ENCODE measurements around the gene PLEKHG4B. TPM values are rescaled to one million over a fixed set of nuclear protein-coding genes. Genes with fewer than 3 reads are reported as not detected.

Gene PLEKHG4B
- total RNA-seq, 1 experiment from 2014 or later = 1.2 TPM

DNA sequence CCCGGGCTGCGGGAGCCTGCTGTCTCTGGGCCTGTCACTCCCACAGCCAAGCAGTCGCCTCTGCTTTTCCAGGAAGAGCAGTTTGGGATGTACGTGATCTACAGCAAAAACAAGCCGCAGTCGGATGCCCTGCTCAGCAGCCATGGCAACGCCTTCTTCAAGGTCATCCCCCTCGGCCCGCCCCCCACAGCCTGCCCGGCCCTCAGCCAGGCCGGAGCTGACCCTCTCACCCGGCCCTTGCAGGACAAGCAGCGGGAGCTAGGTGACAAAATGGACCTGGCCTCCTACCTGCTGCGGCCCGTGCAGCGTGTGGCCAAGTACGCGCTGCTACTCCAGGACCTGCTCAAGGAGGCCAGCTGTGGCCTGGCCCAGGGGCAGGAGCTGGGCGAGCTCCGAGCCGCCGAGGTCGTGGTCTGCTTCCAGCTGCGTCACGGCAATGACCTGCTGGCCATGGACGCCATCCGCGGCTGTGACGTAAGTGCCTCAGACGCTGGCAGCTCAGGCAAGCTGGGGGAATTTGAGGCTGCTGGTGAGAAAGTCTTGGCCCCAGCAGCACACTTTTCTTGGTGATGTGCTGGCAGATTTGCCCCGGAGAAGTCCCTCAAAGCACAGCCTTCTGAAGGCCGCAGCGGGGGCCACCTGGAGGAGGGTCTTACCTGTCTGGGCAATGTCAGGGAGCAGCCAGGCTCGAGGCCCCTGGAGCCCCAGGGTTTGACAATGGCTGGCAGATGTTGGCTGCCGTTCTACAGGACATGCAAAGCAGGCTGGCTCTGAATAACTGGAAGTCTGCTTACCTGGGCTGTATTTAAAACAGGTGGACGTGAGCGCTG is 79.2 kb downstream of the PLEKHG4B start:
- no peaks in the 10 kb centered on the region for H3K79me2 ChIP-seq (ENCODE audit: low read length)
- H3K27me3 ChIP-seq (ENCODE audit: low read length) = no peaks in the 10 kb centered on the region
- intact Hi-C loops (cut with micrococcal nuclease) = no loop called here
- no peaks in the 10 kb centered on the region for H4K20me1 ChIP-seq (ENCODE audit: low read length)
- DNase-seq (no peak), ATAC-seq (no peak)
- BruUV-seq (replicated peaks) = no TSS peak
- no peak overlapping the region for H2AFZ ChIP-seq (ENCODE audit: low read length)
- H3K9me3 ChIP-seq (ENCODE audit: low read length) = no peaks in the 10 kb centered on the region
- no peaks in the 10 kb centered on the region for H3K9me2 ChIP-seq (replicated peaks; ENCODE audit: low read length)
- no peak overlapping the region for H3K9ac ChIP-seq (ENCODE audit: low read length)
- H3F3A ChIP-seq (ENCODE audit: low read length, unreplicated experiment) = no peaks in the 10 kb centered on the region
- peaks cover 24% of the 10 kb centered on the region for H3K4me1 ChIP-seq (ENCODE audit: insufficient read depth, low read length)
- CTCF ChIA-PET = no interaction called here
- H3K4me2 ChIP-seq (ENCODE audit: low read length) = no peak overlapping the region
- POLR2A ChIA-PET (ENCODE audit: unreplicated experiment) = no interaction called here
- no peak overlapping the region for H3K4me3 ChIP-seq (ENCODE audit: low read length)
- TF ChIP-seq, protein P1, sequence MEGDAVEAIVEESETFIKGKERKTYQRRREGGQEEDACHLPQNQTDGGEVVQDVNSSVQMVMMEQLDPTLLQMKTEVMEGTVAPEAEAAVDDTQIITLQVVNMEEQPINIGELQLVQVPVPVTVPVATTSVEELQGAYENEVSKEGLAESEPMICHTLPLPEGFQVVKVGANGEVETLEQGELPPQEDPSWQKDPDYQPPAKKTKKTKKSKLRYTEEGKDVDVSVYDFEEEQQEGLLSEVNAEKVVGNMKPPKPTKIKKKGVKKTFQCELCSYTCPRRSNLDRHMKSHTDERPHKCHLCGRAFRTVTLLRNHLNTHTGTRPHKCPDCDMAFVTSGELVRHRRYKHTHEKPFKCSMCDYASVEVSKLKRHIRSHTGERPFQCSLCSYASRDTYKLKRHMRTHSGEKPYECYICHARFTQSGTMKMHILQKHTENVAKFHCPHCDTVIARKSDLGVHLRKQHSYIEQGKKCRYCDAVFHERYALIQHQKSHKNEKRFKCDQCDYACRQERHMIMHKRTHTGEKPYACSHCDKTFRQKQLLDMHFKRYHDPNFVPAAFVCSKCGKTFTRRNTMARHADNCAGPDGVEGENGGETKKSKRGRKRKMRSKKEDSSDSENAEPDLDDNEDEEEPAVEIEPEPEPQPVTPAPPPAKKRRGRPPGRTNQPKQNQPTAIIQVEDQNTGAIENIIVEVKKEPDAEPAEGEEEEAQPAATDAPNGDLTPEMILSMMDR (conservative IDR thresholded peaks at IDR 0.05; ENCODE audit: low read depth, low read length) = no peak
- TF ChIP-seq EZH2 (IDR thresholded peaks at IDR 0.05; ENCODE audit: low read length, unreplicated experiment) (no peak), EZH2phosphoT487 (IDR thresholded peaks at IDR 0.05; ENCODE audit: borderline replicate concordance, low read length) (no peak)
- no peaks in the 10 kb centered on the region for H3K36me3 ChIP-seq (ENCODE audit: low read depth, low read length)
- H3K27ac ChIP-seq (ENCODE audit: low read length) = no peak overlapping the region

- H3K9ac ChIP-seq (ENCODE audit: low read length) = no peak overlapping the region
- DNase-seq (no peak), ATAC-seq (no peak)
- peaks cover 24% of the 10 kb centered on the region for H3K4me1 ChIP-seq (ENCODE audit: insufficient read depth, low read length)
- H3K36me3 ChIP-seq (ENCODE audit: low read depth, low read length) = no peaks in the 10 kb centered on the region
- POLR2A ChIA-PET (ENCODE audit: unreplicated experiment) = no interaction called here
- no peak overlapping the region for H2AFZ ChIP-seq (ENCODE audit: low read length)
- no peaks in the 10 kb centered on the region for H3K79me2 ChIP-seq (ENCODE audit: low read length)
- H4K20me1 ChIP-seq (ENCODE audit: low read length) = no peaks in the 10 kb centered on the region
- no peak overlapping the region for H3K4me2 ChIP-seq (ENCODE audit: low read length)
- H3K9me2 ChIP-seq (replicated peaks; ENCODE audit: low read length) = no peaks in the 10 kb centered on the region
- no TSS peak for BruUV-seq (replicated peaks)
- no peak overlapping the region for H3K4me3 ChIP-seq (ENCODE audit: low read length)
- intact Hi-C loops (cut with micrococcal nuclease) = no loop called here
- CTCF ChIA-PET = no interaction called here
- no peaks in the 10 kb centered on the region for H3K9me3 ChIP-seq (ENCODE audit: low read length)
- TF ChIP-seq EZH2phosphoT487 (IDR thresholded peaks at IDR 0.05; ENCODE audit: borderline replicate concordance, low read length) (no peak), EZH2 (IDR thresholded peaks at IDR 0.05; ENCODE audit: low read length, unreplicated experiment) (no peak)
- TF ChIP-seq, protein P1 (conservative IDR thresholded peaks at IDR 0.05; ENCODE audit: low read depth, low read length) = no peak
- no peaks in the 10 kb centered on the region for H3F3A ChIP-seq (ENCODE audit: low read length, unreplicated experiment)
- no peak overlapping the region for H3K27ac ChIP-seq (ENCODE audit: low read length)
- H3K27me3 ChIP-seq (ENCODE audit: low read length) = no peaks in the 10 kb centered on the region
Observed at GRCh38 chr5:171801-172331, 79.9 kb downstream of the PLEKHG4B start.

DNA sequence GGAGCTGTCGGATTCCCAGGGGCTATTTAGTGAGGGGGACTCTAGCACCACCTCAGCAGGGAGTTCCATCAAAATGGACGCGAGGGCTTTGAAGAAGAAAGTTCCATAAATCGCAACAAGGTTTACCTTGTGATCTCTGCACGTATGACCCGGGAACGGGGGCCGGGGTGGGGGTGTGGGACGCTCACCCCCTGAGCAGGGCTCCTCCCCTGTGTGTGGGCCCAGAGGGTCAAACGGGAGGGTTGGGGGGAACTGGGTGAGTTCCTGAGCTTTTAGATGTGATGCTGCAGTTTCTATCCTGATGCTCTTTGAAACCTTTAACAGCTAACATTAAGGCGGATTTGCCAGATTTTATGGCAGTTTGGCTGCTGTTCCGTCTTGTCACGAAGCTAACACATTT is 80.5 kb downstream of the PLEKHG4B start:
- no peaks in the 10 kb centered on the region for H3K79me2 ChIP-seq (ENCODE audit: low read length)
- intact Hi-C loops (cut with micrococcal nuclease) = no loop called here
- H3K27ac ChIP-seq (ENCODE audit: low read length) = no peak overlapping the region
- no peak overlapping the region for H3K9ac ChIP-seq (ENCODE audit: low read length)
- H3K4me2 ChIP-seq (ENCODE audit: low read length) = no peak overlapping the region
- no peaks in the 10 kb centered on the region for H3F3A ChIP-seq (ENCODE audit: low read length, unreplicated experiment)
- H3K27me3 ChIP-seq (ENCODE audit: low read length) = no peaks in the 10 kb centered on the region
- ChIA-PET POLR2A (ENCODE audit: unreplicated experiment) (no interaction called here), CTCF (no interaction called here)
- ATAC-seq (no peak), DNase-seq (no peak)
- no peak overlapping the region for H2AFZ ChIP-seq (ENCODE audit: low read length)
- no peak for TF ChIP-seq EZH2phosphoT487 (IDR thresholded peaks at IDR 0.05; ENCODE audit: borderline replicate concordance, low read length)
- TF ChIP-seq EZH2 (IDR thresholded peaks at IDR 0.05; ENCODE audit: low read length, unreplicated experiment) = no peak
- TF ChIP-seq, protein P1 (conservative IDR thresholded peaks at IDR 0.05; ENCODE audit: low read depth, low read length) = no peak
- no peaks in the 10 kb centered on the region for H3K9me3 ChIP-seq (ENCODE audit: low read length)
- no peaks in the 10 kb centered on the region for H3K36me3 ChIP-seq (ENCODE audit: low read depth, low read length)
- no peak overlapping the region for H3K4me3 ChIP-seq (ENCODE audit: low read length)
- H3K4me1 ChIP-seq (ENCODE audit: insufficient read depth, low read length) = peaks cover 24% of the 10 kb centered on the region
- no TSS peak for BruUV-seq (replicated peaks)
- no peaks in the 10 kb centered on the region for H3K9me2 ChIP-seq (replicated peaks; ENCODE audit: low read length)
- H4K20me1 ChIP-seq (ENCODE audit: low read length) = no peaks in the 10 kb centered on the region
